H9 (cell line): ENCODE data around the gene EVI2A. TPM values are rescaled to one million over a fixed set of nuclear protein-coding genes. Genes with fewer than 3 reads are reported as not detected.

Source experiments
- DNase-seq: peaks from one replicate; pipeline ENCODE4 v3.0.0-alpha.2; 2017
- H2AFZ ChIP-seq: one replicate; pipeline ENCODE4 v1.6.1; 2013; ENCODE audit warnings: mild to moderate bottlenecking, low read length, control low read depth, moderate library complexity
- H2AK5ac ChIP-seq: 2 replicates; pipeline ENCODE4 v1.6.1; 2013; ENCODE audit warnings: low read length, control low read depth, mixed read lengths; ENCODE audit not compliant: insufficient read length
- H2BK120ac ChIP-seq: one replicate; pipeline ENCODE4 v1.6.1; 2013; ENCODE audit warnings: low read depth, mild to moderate bottlenecking, low read length, control low read depth, inconsistent platforms; ENCODE audit not compliant: poor library complexity, severe bottlenecking
- H2BK12ac ChIP-seq: 2 replicates; pipeline ENCODE4 v1.6.1; 2013; ENCODE audit warnings: low read length, control low read depth, mixed read lengths, low read depth; ENCODE audit not compliant: insufficient read length
- H2BK15ac ChIP-seq: 2 replicates; pipeline ENCODE4 v1.6.1; 2013; ENCODE audit warnings: low read depth, low read length, control low read depth
- H2BK20ac ChIP-seq: one replicate; pipeline ENCODE4 v1.6.1; 2013; ENCODE audit warnings: low read depth, mild to moderate bottlenecking, low read length, control low read depth, inconsistent platforms; ENCODE audit not compliant: poor library complexity, severe bottlenecking
- H2BK5ac ChIP-seq: 2 replicates; pipeline ENCODE4 v1.6.1; 2013; ENCODE audit warnings: low read length, control low read depth, mixed read lengths; ENCODE audit not compliant: insufficient read length
- H3K14ac ChIP-seq: 2 replicates; pipeline ENCODE4 v1.6.1; 2013; ENCODE audit warnings: low read length, control low read depth; ENCODE audit not compliant: insufficient read depth
- H3K18ac ChIP-seq: 2 replicates; pipeline ENCODE4 v1.6.1; 2013; ENCODE audit warnings: low read depth, mild to moderate bottlenecking, mixed read lengths, low read length, control low read depth; ENCODE audit not compliant: insufficient read length
- H3K23ac ChIP-seq: 2 replicates; pipeline ENCODE4 v1.6.1; 2013; ENCODE audit warnings: low read length, control low read depth, mixed read lengths, low read depth; ENCODE audit not compliant: insufficient read length
- H3K23me2 ChIP-seq: 2 replicates; pipeline ENCODE4 v1.6.1; 2013; ENCODE audit warnings: low read depth, mild to moderate bottlenecking, mixed read lengths, low read length, control low read depth; ENCODE audit not compliant: insufficient read length, poor library complexity, severe bottlenecking
- H3K27ac ChIP-seq: 2 replicates; pipeline ENCODE4 v1.5.1; 2013; ENCODE audit warnings: low read length, control low read depth, mixed read lengths, low read depth; ENCODE audit not compliant: insufficient read length
- H3K27me3 ChIP-seq: 2 replicates; pipeline ENCODE4 v1.6.1; 2013; ENCODE audit warnings: low read length, control low read depth, inconsistent platforms; ENCODE audit not compliant: insufficient read depth
- H3K4ac ChIP-seq: 2 replicates; pipeline ENCODE4 v1.6.1; 2013; ENCODE audit warnings: low read depth, mild to moderate bottlenecking, control low read depth, inconsistent platforms, low read length, moderate library complexity
- H3K4me1 ChIP-seq: 2 replicates; pipeline ENCODE4 v1.6.1; 2013; ENCODE audit warnings: low read length, control low read depth, inconsistent platforms; ENCODE audit not compliant: insufficient read depth
- H3K4me2 ChIP-seq: 2 replicates; pipeline ENCODE4 v1.6.1; 2013; ENCODE audit warnings: low read length, control low read depth, mixed read lengths; ENCODE audit not compliant: insufficient read length, insufficient read depth
- H3K56ac ChIP-seq: 2 replicates; pipeline ENCODE4 v1.6.1; 2013; ENCODE audit warnings: low read depth, mild to moderate bottlenecking, mixed read lengths, low read length, control low read depth; ENCODE audit not compliant: insufficient read length
- H3K79me1 ChIP-seq: 2 replicates; pipeline ENCODE4 v1.6.1; 2013; ENCODE audit warnings: low read depth, mild to moderate bottlenecking, moderate library complexity, low read length, control low read depth, inconsistent platforms; ENCODE audit not compliant: insufficient read depth, poor library complexity, severe bottlenecking
- H3K79me2 ChIP-seq: 2 replicates; pipeline ENCODE4 v1.6.1; 2013; ENCODE audit warnings: low read length, control low read depth, inconsistent platforms; ENCODE audit not compliant: insufficient read depth
- H3K9ac ChIP-seq: 2 replicates; pipeline ENCODE4 v1.6.1; 2013; ENCODE audit warnings: low read length, control low read depth, mixed read lengths; ENCODE audit not compliant: insufficient read length; ENCODE audit errors: extremely low read depth
- H3K9me3 ChIP-seq: one replicate; pipeline ENCODE4 v1.6.1; 2013; ENCODE audit warnings: low read depth, low read length, inconsistent platforms; ENCODE audit not compliant: control insufficient read depth
- H3T11ph ChIP-seq: one replicate; pipeline ENCODE4 v1.6.1; 2013; ENCODE audit warnings: mild to moderate bottlenecking, low read length, control low read depth, inconsistent platforms
- H4K20me1 ChIP-seq: one replicate; pipeline ENCODE4 v1.6.1; 2013; ENCODE audit not compliant: control insufficient read depth, insufficient read length, insufficient read depth
- H4K5ac ChIP-seq: 2 replicates; pipeline ENCODE4 v1.6.1; 2013; ENCODE audit warnings: low read depth, mild to moderate bottlenecking, mixed read lengths, low read length, control low read depth; ENCODE audit not compliant: insufficient read length
- H4K8ac ChIP-seq: replicated peaks from 2 replicates; pipeline ENCODE4 v1.6.1; 2013; ENCODE audit warnings: low read length, control low read depth, mixed read lengths, low read depth; ENCODE audit not compliant: insufficient read length
- H4K91ac ChIP-seq: 2 replicates; pipeline ENCODE4 v1.6.1; 2013; ENCODE audit warnings: low read depth, mild to moderate bottlenecking, moderate library complexity, mixed read lengths, low read length, control low read depth; ENCODE audit not compliant: insufficient read length
- H3K27ac Mint-ChIP-seq, 3 experiments: 2 replicates in 2 of 3; 3 replicates in 1 of 3; pipeline ENCODE4 v1.8.0; 2020 to 2021; ENCODE audit warnings: mixed read lengths in 3 of 3, mild to moderate bottlenecking in 1 of 3, moderate library complexity in 1 of 3
- H3K27me3 Mint-ChIP-seq: 2 replicates; pipeline ENCODE4 v1.8.0; 2021; ENCODE audit warnings: low read depth, mild to moderate bottlenecking, moderate library complexity, mixed read lengths
- H3K36me3 Mint-ChIP-seq, 3 experiments: 2 replicates in 2 of 3; 3 replicates in 1 of 3; pipeline ENCODE4 v1.8.0; 2020 to 2021; ENCODE audit warnings: low read depth in 3 of 3, mixed read lengths in 3 of 3; ENCODE audit not compliant: insufficient read depth in 1 of 3
- H3K4me1 Mint-ChIP-seq, 2 experiments: 2 replicates each; pipeline ENCODE4 v1.8.0; 2020; ENCODE audit warnings: mixed read lengths in 2 of 2
- H3K4me3 Mint-ChIP-seq, 2 experiments: 2 replicates in 1 of 2; 3 replicates in 1 of 2; pipeline ENCODE4 v1.8.0; 2020 to 2021; ENCODE audit warnings: mild to moderate bottlenecking in 2 of 2, mixed read lengths in 2 of 2, moderate library complexity in 1 of 2
- H3K9me3 Mint-ChIP-seq, 2 experiments: 2 replicates in 1 of 2; 3 replicates in 1 of 2; pipeline ENCODE4 v1.8.0; 2020; ENCODE audit warnings: mild to moderate bottlenecking in 2 of 2, mixed read lengths in 2 of 2, moderate library complexity in 1 of 2
- WGBS: extraction: QIAGEN DNeasy Blood & Tissue Kit; methylation state at CpG from one replicate; pipeline ENCODE4 v1.1.7; 2013; ENCODE audit warnings: missing lambda C conversion rate, low lambda C conversion rate, mixed read lengths; ENCODE audit not compliant: insufficient read length; ENCODE audit errors: extremely low coverage; 5-methylcytosine and 5-hydroxymethylcytosine counted together
- total RNA-seq: library from RNA; stranded (reverse); gene quantifications from 2 replicates; pipeline ENCODE4 v1.2.1, GENCODE V29; 2021
- TF ChIP-seq, protein P1 (sequence below): fragments of 200-600 bp; sonication (generic); conservative IDR thresholded peaks from 3 replicates; pipeline ENCODE4 v1.8.0; 2021; ENCODE audit warnings: antibody characterized with exemption, mild to moderate bottlenecking

The EVI2A gene
- total RNA-seq, 1 experiment from 2014 or later, result not detected

DNA sequence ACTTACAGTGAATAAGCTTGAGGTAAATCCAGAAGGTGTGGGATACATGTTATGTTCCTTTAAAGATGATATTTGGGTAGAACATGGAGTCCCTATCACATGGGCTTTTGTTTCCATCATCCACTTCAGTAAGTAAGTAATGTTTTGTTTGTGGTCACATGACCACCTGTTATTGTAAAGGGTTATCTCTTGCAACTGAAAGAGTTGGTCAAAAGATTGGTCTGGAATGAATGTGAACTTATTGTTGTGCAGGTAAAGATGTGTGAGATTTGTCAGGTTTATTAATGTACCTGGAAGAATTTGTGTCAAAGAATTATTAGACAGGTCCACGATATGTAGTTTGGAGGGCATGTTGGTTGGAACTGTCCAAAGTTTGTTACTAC is 25.9 kb downstream of the EVI2A start:
- Histone ChIP-seq H2AK5ac (no peak overlapping the region), H3K56ac (no peak overlapping the region), H3K79me2 (no peaks in the 10 kb centered on the region), H2BK20ac (no peak overlapping the region), H2BK120ac (no peak overlapping the region), H2AFZ (no peak overlapping the region), H3K9ac (no peak overlapping the region), H3K4me1 (no peaks in the 10 kb centered on the region), H3T11ph (no peak overlapping the region), H4K20me1 (no peaks in the 10 kb centered on the region), H3K27ac (no peak overlapping the region), H4K91ac (no peak overlapping the region), H3K9me3 (no peaks in the 10 kb centered on the region), H3K4ac (no peak overlapping the region), H3K23ac (no peak overlapping the region), H3K4me2 (no peak overlapping the region), H3K79me1 (no peaks in the 10 kb centered on the region), H3K14ac (no peak overlapping the region), H3K23me2 (no peaks in the 10 kb centered on the region), H3K27me3 (no peaks in the 10 kb centered on the region), H2BK5ac (no peak overlapping the region), H2BK15ac (no peak overlapping the region), H4K5ac (no peak overlapping the region), H4K8ac (no peak overlapping the region), H2BK12ac (no peak overlapping the region), H3K18ac (no peak overlapping the region)
- H3K4me1 Mint-ChIP-seq, result peaks cover 16% of the 10 kb centered on the region in 2 experiments
- no CpG with 5 or more reads among the region's 1 CpG for WGBS
- peaks cover 0 to 4% (median 0%) of the 10 kb centered on the region in 3 experiments; a peak in 1 of 7 replicates for H3K36me3 Mint-ChIP-seq
- H3K27ac Mint-ChIP-seq, result no peak overlapping the region
- TF ChIP-seq, protein P1, sequence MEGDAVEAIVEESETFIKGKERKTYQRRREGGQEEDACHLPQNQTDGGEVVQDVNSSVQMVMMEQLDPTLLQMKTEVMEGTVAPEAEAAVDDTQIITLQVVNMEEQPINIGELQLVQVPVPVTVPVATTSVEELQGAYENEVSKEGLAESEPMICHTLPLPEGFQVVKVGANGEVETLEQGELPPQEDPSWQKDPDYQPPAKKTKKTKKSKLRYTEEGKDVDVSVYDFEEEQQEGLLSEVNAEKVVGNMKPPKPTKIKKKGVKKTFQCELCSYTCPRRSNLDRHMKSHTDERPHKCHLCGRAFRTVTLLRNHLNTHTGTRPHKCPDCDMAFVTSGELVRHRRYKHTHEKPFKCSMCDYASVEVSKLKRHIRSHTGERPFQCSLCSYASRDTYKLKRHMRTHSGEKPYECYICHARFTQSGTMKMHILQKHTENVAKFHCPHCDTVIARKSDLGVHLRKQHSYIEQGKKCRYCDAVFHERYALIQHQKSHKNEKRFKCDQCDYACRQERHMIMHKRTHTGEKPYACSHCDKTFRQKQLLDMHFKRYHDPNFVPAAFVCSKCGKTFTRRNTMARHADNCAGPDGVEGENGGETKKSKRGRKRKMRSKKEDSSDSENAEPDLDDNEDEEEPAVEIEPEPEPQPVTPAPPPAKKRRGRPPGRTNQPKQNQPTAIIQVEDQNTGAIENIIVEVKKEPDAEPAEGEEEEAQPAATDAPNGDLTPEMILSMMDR, result no peak
- H3K9me3 Mint-ChIP-seq, result no peaks in the 10 kb centered on the region
- no peaks in the 10 kb centered on the region for H3K27me3 Mint-ChIP-seq
- no peak overlapping the region for H3K4me3 Mint-ChIP-seq
- no peak for DNase-seq
